Choroid plexus epithelial cell (primary cell): Measurements from ENCODE around the gene GALNT7.
A peak's percentile ranks its signal among the peaks of the same experiment; 100 is the strongest.

Experiments
- DNase-seq: peaks from one replicate; pipeline ENCODE4 v3.0.0-alpha.2; 2010; ENCODE audit warnings: low read depth
- H3K4me3 ChIP-seq: 2 replicates; pipeline ENCODE4 v1.5.1; 2011; ENCODE audit warnings: low read depth, mild to moderate bottlenecking, control low read depth, low read length, moderate library complexity
- TF ChIP-seq, protein P1 (sequence below): conservative IDR thresholded peaks from 2 replicates; pipeline ENCODE4 v1.5.1; 2011; ENCODE audit warnings: low read depth, mild to moderate bottlenecking, control low read depth, inconsistent platforms, low read length, moderate library complexity

The GALNT7 gene

DNA sequence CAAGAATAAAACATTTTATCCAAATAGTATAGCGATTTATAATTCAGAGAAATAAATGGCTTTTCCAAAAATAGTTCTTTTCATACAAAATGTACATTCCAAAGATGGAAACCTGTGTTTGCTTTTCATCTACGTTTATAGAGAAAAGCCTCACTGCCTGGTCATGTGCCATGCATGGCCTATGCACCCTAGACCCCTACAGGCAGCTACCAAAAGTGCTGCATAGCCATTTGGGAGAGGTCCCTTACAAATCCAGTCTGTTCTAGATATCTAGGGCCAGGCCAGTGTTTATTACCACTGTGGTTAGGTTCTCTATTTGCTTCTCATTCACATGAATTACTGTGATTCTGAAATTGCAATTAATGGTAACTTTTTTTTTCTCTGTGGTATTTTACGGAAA, 148.4 kb downstream of the GALNT7 start:
- TF ChIP-seq, protein P1, sequence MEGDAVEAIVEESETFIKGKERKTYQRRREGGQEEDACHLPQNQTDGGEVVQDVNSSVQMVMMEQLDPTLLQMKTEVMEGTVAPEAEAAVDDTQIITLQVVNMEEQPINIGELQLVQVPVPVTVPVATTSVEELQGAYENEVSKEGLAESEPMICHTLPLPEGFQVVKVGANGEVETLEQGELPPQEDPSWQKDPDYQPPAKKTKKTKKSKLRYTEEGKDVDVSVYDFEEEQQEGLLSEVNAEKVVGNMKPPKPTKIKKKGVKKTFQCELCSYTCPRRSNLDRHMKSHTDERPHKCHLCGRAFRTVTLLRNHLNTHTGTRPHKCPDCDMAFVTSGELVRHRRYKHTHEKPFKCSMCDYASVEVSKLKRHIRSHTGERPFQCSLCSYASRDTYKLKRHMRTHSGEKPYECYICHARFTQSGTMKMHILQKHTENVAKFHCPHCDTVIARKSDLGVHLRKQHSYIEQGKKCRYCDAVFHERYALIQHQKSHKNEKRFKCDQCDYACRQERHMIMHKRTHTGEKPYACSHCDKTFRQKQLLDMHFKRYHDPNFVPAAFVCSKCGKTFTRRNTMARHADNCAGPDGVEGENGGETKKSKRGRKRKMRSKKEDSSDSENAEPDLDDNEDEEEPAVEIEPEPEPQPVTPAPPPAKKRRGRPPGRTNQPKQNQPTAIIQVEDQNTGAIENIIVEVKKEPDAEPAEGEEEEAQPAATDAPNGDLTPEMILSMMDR: peak; percentile 37
- H3K4me3 ChIP-seq: no peak overlapping the region
- DNase-seq: peak; percentile 15

- TF ChIP-seq, protein P1: no peak
- no peak for DNase-seq
- no peak overlapping the region for H3K4me3 ChIP-seq
Observed at GRCh38 chr4:173318240-173318639, 149.6 kb downstream of the GALNT7 start.

- H3K4me3 ChIP-seq: no peak overlapping the region
- peak; percentile 70 for DNase-seq
- TF ChIP-seq, protein P1: peak; percentile 36
Observed at GRCh38 chr4:173318648-173319211, 150.1 kb downstream of the GALNT7 start.

- no peak overlapping the region for H3K4me3 ChIP-seq
- TF ChIP-seq, protein P1: no peak
- peak; percentile 70 for DNase-seq
Observed at GRCh38 chr4:173319696-173320095, 151.1 kb downstream of the GALNT7 start.

DNA sequence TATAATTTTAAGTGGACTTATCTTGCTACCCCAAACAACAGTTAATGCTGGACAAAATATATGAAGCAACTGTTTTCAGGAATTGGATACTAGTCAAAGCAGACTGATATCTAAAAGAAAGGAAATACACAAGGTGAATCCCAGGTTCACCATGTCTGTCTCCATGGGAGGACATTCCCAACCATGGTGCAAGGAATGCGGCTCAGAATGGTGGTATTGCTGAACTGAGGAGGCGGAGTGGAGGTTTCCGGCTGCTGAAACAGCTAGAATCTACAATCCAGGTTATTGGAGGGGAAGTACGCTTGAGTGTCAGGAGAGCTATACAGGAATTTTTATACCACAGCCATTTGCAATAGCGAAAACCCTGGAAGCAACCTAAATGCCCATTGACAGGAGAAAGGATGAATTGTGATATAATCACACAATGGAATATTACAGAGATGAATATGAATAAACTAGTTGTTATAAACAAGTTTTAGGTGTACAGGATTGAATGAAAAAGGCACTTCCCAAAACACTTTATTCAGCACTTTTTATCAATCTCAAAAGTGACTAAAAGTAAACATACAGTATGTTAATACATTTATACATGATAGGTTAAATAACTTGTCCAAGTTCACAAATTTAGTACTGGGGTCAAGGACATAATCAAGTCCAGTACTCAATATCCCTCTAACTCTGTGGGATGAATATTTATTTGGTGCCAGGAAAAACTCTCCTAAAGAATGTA, 156.6 kb downstream of the GALNT7 start:
- no peak for DNase-seq
- TF ChIP-seq, protein P1: no peak
- no peak overlapping the region for H3K4me3 ChIP-seq

GRCh38 chr4:173328236-173328901, 159.8 kb downstream of the GALNT7 start:
- H3K4me3 ChIP-seq: no peak overlapping the region
- TF ChIP-seq, protein P1: no peak
- DNase-seq: no peak

DNA sequence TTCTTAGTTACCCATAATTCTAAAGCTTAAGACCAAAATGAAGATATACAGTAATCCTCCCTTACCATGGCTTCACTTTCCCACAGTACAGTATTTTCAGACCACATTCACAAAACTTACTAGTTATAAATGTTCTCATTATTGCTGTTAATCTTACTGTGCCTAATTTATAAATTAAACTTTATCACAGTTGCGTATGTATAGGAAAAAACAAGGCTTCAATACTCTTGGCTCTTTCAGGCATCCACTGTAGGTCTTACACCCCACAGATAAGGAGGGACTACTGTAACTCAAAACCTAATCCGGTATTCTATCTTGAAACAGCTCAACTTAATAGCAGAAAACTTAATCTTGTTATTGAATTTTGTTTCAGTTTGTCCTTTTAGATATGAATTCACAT, 162.0 kb downstream of the GALNT7 start:
- H3K4me3 ChIP-seq: no peak overlapping the region
- no peak for DNase-seq
- TF ChIP-seq, protein P1: no peak
